Measurements from ENCODE around the gene MARCHF11.

Gene MARCHF11

GRCh38 chr5:16179511-16179935 is at the start of gene MARCHF11:
Gene MARCHF11, minus strand, starts transcription at chr5:16179791. Its CDS starts 216 bp downstream, at chr5:16179575.
- DNase-seq, result no peak

GRCh38 chr5:16225927-16226326 is 46.3 kb upstream of the MARCHF11 start:
- DNase-seq, result no peak

- DNase-seq, result no peak
Observed at GRCh38 chr5:16192311-16192710, 12.7 kb upstream of the MARCHF11 start.

- DNase-seq, result no peak
Observed at GRCh38 chr5:16180789-16181082, 1.1 kb upstream of the MARCHF11 start.

GRCh38 chr5:16179936-16180788 is 571 bp upstream of the MARCHF11 start:
- DNase-seq, result no peak

- no peak for DNase-seq
Observed at GRCh38 chr5:16178745-16179372, 732 bp downstream of the MARCHF11 start.

- no peak for DNase-seq
Observed at GRCh38 chr5:16169550-16169949, 10.0 kb downstream of the MARCHF11 start.

GRCh38 chr5:16160706-16161105 is 18.9 kb downstream of the MARCHF11 start:
- peak; percentile 35 to 75 for DNase-seq

GRCh38 chr5:16159636-16160035 is 20.0 kb downstream of the MARCHF11 start:
- DNase-seq, result no peak

GRCh38 chr5:16156152-16156551 is 23.4 kb downstream of the MARCHF11 start:
- no peak for DNase-seq

GRCh38 chr5:16152601-16153568 is 26.7 kb downstream of the MARCHF11 start:
- no peak for DNase-seq

GRCh38 chr5:16149621-16150020 is 30.0 kb downstream of the MARCHF11 start:
- no peak for DNase-seq

GRCh38 chr5:16147179-16147900 is 32.3 kb downstream of the MARCHF11 start:
- DNase-seq, result no peak

- DNase-seq, result no peak
Observed at GRCh38 chr5:16144416-16144815, 35.2 kb downstream of the MARCHF11 start.

GRCh38 chr5:16143361-16144049 is 36.1 kb downstream of the MARCHF11 start:
- DNase-seq, result no peak

GRCh38 chr5:16140944-16141343 is 38.6 kb downstream of the MARCHF11 start:
- no peak for DNase-seq

GRCh38 chr5:16140417-16140816 is 39.2 kb downstream of the MARCHF11 start:
- DNase-seq, result no peak

- no peak for DNase-seq
Observed at GRCh38 chr5:16137177-16137576, 42.4 kb downstream of the MARCHF11 start.

GRCh38 chr5:16135506-16135905 is 44.1 kb downstream of the MARCHF11 start:
- no peak for DNase-seq

- no peak for DNase-seq
Observed at GRCh38 chr5:16135003-16135402, 44.6 kb downstream of the MARCHF11 start.

- no peak for DNase-seq
Observed at GRCh38 chr5:16134204-16134603, 45.4 kb downstream of the MARCHF11 start.

- DNase-seq, result no peak
Observed at GRCh38 chr5:16131878-16132277, 47.7 kb downstream of the MARCHF11 start.

Measured in SW 1271 (cell line).